Inflammatory macrophage treated with lipopolysaccharide for 1 hour (primary cell): ENCODE data around the gene TTI1.

Experiments used
- DNase-seq, 2 donors: peaks; one replicate each; pipeline ENCODE4 v3.0.0-alpha.2; 2020 to 2022

Gene TTI1

GRCh38 chr20:38033330-38034107 is at the start of gene TTI1, which contains the start of gene RPRD1B:
Gene TTI1, minus strand, starts transcription at chr20:38033456. Its CDS starts 19,640 bp downstream, at chr20:38013816.
Gene RPRD1B, plus strand, starts transcription at chr20:38033746. Its CDS starts 202 bp downstream, at chr20:38033948.
- peak; percentile 87 to 93 for DNase-seq

- no peak for DNase-seq
Measured at GRCh38 chr20:38082894-38083293, 49.6 kb upstream of the TTI1 start.

GRCh38 chr20:38081575-38081974 is 48.3 kb upstream of the TTI1 start:
- no peak for DNase-seq

GRCh38 chr20:38079353-38079752 is 46.1 kb upstream of the TTI1 start:
- DNase-seq, result no peak

- no peak for DNase-seq
Measured at GRCh38 chr20:38078084-38078483, 44.8 kb upstream of the TTI1 start.

- no peak for DNase-seq
Measured at GRCh38 chr20:38076548-38076947, 43.3 kb upstream of the TTI1 start.

- no peak for DNase-seq
Measured at GRCh38 chr20:38075161-38075998, 42.1 kb upstream of the TTI1 start.

GRCh38 chr20:38073307-38074071 is 40.2 kb upstream of the TTI1 start:
- DNase-seq, result peak; percentile 43 to 89

GRCh38 chr20:38072898-38073297 is 39.6 kb upstream of the TTI1 start:
- DNase-seq, result no peak

GRCh38 chr20:38067717-38068365 is 34.6 kb upstream of the TTI1 start:
- no peak for DNase-seq

- DNase-seq, result no peak
Measured at GRCh38 chr20:38066969-38067716, 33.9 kb upstream of the TTI1 start.

GRCh38 chr20:38065764-38066375 is 32.6 kb upstream of the TTI1 start:
- no peak for DNase-seq

GRCh38 chr20:38063911-38064530 is 30.8 kb upstream of the TTI1 start:
- no peak for DNase-seq

- no peak for DNase-seq
Measured at GRCh38 chr20:38062890-38063289, 29.6 kb upstream of the TTI1 start.

- no peak for DNase-seq
Measured at GRCh38 chr20:38061109-38061508, 27.9 kb upstream of the TTI1 start.

GRCh38 chr20:38060536-38060935 is 27.3 kb upstream of the TTI1 start:
- DNase-seq, result no peak

GRCh38 chr20:38059832-38060231 is 26.6 kb upstream of the TTI1 start:
- DNase-seq, result no peak

GRCh38 chr20:38057351-38057972 is 24.2 kb upstream of the TTI1 start:
- peak; percentile 49 to 93 for DNase-seq

- no peak for DNase-seq
Measured at GRCh38 chr20:38055848-38056247, 22.6 kb upstream of the TTI1 start.

GRCh38 chr20:38055294-38055693 is 22.0 kb upstream of the TTI1 start:
- DNase-seq, result no peak
